ENCODE data around the gene NWD2. TPM values are rescaled to one million over a fixed set of nuclear protein-coding genes. Genes with fewer than 3 reads are reported as not detected.

The NWD2 gene
- polyA plus RNA-seq, 3 donors: 0.11 to 0.25 (median 0.18) TPM

DNA sequence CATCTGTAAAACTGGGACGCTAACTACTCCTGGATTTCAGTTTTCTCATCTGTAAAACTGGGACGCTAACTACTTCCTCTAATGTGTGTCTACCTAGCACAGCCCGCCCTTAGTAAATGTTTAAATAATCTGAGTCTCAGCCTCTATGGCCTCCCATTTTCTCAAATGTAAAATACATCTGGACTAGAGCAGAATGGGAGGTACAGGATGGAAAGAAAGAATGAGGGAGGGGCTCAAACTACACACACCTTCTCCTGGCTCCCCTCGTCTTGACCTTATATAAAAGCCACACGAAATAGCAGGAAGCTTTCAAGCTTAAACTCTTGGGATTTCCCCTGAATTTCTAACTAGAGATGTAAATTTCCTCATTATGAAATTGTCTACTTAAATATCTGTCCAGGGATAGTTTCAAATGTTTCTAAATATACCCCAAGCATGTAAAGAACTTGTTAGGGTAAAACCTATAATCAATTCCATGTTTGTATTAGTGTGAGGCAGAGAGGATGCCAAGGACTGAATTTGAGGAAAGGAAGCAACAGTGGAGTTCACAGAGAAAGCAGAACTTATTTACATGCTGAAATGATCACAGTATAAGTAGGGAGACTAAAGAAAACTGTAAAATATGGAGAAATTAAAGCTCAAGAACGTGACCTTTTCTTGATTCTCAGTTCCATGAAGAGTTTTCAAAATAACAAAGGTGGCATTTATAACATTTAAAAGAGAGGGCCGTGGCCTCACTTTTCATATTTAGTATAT, 220.0 kb downstream of the NWD2 start:
- no peak for DNase-seq (ENCODE audit: low read depth in 3 of 3, low spot score in 2 of 3)

DNA sequence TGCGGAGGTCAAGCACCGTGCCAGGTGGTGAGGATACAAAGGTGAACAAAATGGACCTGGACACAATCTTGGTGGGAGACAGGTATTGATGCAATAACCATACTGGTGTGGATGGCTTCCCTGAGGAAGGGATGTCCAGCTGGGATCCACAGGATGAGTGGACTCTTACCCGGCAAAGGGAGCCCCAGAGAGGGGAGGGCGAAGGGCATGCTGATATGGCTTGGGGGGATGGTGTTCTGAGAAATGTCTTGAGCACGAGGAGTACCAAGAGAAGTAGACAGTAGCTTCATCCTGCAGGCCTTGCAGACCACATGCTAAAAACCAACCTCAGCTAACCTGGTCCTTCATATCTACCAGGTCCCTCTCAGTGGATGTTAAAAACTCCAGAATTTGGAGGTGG, 220.8 kb downstream of the NWD2 start:
- DNase-seq (ENCODE audit: low read depth in 3 of 3, low spot score in 2 of 3): no peak

DNA sequence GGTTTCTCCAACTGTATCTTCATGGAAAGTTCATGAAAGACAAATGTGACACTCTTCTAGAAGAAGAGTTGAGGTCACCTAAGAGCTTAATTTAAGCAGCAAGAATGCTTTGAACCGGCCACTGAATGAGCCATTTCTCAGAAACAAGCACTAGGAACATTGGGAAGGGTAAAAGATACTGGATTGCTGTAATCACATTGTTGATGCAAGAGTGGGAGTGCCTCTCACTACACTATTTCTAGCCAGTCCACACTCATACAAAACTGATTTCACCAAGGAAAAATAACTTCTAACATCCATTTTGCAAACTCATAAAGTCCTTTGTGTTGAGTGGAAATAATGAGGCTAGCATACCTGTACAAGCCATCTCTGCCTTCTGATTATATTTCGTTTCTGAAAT, 221.3 kb downstream of the NWD2 start:
- DNase-seq (ENCODE audit: low read depth in 3 of 3, low spot score in 2 of 3): no peak

DNA sequence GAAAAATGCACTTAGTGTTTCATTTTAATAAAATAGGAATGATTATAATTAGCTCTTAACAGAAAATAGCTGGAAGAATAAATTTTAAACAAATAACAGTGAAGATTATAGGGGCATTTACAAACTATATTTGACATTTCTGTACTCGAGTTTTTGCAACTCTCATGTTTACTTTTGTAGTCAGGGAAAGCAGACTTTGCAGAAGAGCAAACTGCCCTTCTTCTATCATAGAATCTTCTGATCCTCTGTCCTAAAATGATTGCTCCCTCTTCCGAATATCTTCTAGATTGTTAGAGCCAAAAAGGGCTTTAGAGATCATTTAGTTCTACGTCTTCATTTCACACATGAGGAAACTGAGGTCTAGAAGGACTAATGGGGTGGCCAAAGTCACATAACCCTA, 222.7 kb downstream of the NWD2 start:
- DNase-seq (ENCODE audit: low read depth in 3 of 3, low spot score in 2 of 3): no peak

DNA sequence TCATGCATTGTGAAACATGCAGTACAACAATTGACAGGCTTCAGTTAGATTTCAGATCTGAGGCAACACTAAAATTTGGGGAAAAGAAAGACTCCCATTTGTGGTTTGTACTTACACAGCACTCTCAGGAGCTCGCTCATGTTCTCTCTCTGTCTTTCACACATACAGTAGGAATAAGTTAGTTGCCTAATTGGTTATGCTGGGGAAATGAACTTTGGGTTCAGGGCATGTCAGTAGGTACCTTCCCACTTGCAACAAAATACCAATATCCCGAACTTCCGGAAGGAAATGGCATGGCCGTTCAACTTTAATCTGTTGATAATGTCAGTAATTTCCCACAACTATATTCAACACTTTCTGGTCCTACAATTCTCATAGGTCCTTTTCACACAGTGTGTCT, 223.3 kb downstream of the NWD2 start:
- no peak for DNase-seq (ENCODE audit: low read depth in 3 of 3, low spot score in 2 of 3)

DNA sequence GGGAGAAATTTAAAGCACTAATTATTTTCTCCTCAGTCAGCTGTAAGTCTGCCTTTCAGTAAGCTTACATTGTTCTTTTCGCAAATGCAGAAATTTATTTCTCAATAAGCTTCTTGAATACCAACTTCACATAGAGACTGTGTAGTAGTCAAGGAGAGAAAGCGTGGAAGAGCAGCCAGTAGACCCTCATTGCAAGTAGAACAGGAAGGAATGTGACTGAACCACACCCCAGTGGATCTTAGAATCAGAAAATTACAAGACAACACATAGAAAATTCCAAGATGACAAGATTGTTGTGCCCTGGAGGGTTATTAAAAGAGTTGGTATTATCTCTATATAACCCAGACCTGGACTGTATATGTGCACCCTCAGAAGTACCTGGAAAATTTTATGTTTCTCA, 224.7 kb downstream of the NWD2 start:
- no peak for DNase-seq (ENCODE audit: low read depth in 3 of 3, low spot score in 2 of 3)

DNA sequence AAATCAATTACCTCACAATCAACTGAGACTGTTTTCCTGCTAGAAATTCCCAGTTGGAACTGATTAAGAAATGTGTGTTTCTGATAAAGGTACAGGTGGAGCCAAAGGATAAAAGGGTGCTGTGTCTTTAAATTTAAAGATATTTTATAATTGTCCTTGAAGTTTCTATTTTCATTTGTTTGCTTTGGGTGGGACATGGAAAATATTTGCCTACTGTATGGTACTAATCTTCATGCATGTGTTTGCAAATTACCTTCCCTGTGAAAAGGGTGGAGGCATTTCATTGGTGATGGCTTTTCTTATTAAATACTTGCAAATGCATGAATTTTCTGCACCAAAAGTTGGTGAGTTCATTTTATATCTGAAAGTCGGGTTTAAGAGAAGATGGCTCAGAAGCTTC, 225.7 kb downstream of the NWD2 start:
- no peak for DNase-seq (ENCODE audit: low read depth in 3 of 3, low spot score in 2 of 3)

DNA sequence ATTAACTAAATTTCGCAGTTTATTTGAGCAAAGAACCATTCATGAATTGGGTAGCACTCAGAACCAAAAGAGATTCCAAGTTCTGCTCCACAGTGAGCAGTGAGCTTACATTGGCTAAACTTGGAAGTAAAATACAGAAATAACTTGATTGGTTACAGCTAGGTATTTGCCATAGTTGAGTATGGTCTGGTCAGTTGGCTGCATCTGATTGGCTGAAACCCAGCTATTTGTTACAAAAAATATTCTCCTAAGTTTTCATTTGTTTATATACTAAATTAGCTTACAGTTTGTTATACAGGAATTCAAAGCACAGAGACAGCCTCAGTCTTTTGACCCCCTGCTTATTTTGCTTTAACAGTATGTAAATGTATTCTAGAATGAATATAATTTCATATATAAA, 226.6 kb downstream of the NWD2 start:
- DNase-seq (ENCODE audit: low read depth in 3 of 3, low spot score in 2 of 3): no peak

DNA sequence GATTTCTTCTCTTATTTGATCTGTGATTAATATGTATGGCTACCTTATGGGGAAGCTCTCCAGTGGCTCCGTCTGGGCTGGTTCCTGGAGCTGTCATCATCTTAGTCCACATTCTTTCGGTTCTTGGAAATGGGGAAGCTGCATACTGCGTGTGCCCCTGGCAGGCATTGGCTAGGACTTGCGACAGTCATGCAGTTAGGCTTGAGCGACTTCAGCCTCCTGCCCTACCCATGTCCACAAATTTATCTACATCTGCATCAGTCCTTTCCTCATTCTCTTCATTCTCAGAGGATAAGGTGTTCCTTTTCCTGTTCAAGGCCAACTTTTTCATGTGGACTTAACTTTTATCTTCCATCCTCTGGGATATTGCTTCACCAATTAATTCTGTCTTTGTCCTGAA, 227.4 kb downstream of the NWD2 start:
- DNase-seq (ENCODE audit: low read depth in 3 of 3, low spot score in 2 of 3): no peak

DNA sequence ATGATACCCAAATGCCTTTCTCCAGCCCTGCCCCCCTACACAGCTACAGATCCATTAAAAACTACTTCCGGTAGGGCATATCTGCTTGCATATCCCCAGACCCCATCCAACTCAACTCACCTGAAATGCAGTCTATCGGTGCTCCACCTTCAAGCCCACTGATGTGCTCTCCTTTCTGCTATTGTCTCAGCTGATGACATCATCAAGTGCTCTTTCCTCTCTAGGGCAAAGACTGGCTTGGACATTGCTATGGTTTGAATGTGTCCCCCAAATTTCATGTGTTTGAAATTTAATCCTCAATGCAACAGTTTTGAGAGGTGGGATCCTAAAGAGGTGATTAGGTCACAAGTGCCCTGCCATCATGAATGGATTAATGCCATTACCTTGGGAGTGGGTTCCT, 229.3 kb downstream of the NWD2 start:
- DNase-seq (ENCODE audit: low read depth in 3 of 3, low spot score in 2 of 3): no peak

DNA sequence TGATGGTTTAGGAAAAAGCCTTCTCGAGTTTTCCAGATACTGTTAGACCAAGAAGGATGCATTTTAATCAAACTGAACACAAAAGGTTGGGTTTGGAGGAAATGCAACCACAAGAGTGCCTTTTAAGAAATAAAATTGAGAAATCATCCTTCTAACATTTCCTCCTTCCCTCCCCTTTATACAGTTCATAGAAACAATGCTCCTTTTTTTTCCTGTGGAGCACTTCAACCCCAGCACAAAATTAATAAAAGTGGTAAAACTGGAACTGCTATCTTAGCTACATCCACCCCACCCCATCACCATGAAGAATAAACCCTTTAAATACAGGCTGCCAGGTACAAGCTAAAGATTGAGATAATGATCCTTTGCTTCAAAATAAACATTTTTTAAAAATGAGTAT, 230.5 kb downstream of the NWD2 start:
- no peak for DNase-seq (ENCODE audit: low read depth in 3 of 3, low spot score in 2 of 3)

DNA sequence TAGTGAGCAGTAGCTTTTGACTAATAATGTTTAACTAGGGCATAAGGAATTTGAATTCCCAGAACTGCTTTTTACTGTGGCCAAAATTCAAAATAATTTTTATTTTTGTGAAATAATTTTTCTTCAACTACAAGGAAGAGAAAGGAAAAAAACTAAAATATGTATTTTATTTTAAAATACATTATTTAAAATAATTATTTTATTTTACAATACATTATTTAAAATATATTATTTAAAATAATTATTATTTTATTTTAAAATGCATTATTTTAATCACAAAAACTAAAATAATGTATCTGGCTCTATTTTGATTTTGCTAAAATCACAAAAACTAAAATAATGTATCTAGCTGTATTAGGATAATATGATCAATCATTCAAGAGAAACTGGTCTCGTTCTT, 231.2 kb downstream of the NWD2 start:
- no peak for DNase-seq (ENCODE audit: low read depth in 3 of 3, low spot score in 2 of 3)

DNA sequence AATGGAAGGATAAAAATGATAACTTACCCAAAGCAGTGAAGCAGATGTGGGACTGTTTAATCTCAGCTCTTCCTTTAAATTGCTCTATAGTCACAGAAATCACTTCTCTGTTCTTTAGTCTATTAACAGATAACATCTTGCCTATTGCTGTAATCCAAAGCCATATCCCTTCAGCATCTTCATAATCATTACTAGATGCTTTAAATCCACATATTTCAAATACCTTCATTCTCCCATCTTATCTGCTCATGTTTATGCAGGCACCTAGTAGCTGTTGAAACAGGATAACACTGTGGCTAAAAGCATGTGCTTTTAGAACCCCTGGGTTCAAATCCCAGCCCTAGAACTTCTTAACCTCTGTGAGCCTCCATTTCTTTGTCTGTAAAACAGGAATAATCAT, 231.7 kb downstream of the NWD2 start:
- DNase-seq (ENCODE audit: low read depth in 3 of 3, low spot score in 2 of 3): no peak

DNA sequence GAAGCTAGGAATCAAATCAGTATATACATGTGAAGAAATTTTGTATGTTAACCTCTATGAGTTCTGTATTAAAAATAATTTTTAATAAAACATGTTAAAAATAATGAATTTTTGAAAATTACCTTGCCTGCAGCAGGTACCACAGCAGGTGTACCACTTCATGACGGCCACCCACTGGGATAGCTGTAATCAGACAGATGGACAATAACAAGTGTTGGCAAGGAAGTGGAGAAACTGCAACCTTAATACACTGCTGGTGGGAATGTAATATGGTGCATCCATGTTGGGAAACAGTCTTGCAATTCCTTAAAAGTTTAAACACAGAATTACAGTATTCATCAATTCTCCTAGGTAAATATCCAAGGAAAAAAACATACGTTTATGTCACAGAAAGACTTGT, 232.1 kb downstream of the NWD2 start:
- no peak for DNase-seq (ENCODE audit: low read depth in 3 of 3, low spot score in 2 of 3)

DNA sequence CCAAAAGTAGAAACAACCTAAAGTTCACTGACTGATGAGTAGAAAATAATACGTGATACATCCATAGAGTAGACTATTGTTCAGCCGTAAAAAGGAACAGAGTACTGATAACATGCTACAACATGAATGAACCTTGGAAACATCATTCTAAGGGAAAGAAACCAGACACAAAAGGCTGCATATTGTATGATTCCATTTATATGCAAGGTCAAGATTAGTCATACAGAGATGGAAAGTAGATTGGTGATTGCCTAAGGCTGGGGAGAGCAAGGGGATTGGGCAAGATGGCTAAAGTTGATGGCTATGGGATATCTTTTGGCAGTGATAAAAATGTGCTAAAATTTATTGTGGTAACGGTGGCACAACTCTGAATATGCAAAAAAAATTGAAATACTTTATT, 232.6 kb downstream of the NWD2 start:
- DNase-seq (ENCODE audit: low read depth in 3 of 3, low spot score in 2 of 3): no peak

DNA sequence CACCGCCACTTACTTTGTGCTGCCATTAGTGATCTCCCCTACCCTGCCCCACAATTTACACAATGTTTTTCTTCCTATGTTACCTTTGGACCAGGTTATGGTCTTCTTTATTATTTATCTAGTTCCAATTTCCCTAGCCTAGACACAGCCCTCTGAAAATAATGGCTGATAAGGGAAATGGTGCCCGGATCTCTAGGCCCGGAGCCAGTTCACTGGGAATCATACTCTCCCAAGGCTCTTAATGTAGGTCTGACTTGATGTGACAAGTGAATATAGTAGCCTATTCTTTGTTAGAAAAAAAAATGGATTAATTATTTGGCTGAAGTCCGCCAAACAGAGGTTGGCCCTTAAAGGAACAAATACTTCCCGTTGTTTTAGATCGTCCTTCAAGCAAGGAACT, 233.6 kb downstream of the NWD2 start:
- DNase-seq (ENCODE audit: low read depth in 3 of 3, low spot score in 2 of 3): no peak

DNA sequence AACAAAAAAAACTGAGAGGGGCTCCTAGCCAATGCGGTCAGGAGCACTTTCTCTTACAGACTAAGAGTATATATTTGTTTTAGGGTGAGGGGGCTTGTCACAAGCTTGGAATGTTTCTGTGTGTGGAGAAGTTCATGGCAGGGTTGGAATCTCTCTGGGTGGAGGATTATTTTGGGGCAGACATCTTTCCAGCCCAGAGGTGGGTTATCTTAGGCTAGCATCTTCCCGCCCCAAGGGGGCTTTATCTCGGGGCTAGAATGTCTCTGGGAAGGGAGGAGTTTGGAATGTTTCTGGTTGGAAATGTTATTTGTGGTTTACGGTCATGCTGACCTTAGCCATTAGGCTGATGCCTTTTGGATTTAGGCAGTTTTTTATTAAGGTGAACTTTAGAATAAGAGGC, 236.0 kb downstream of the NWD2 start:
- no peak for DNase-seq (ENCODE audit: low read depth in 3 of 3, low spot score in 2 of 3)

DNA sequence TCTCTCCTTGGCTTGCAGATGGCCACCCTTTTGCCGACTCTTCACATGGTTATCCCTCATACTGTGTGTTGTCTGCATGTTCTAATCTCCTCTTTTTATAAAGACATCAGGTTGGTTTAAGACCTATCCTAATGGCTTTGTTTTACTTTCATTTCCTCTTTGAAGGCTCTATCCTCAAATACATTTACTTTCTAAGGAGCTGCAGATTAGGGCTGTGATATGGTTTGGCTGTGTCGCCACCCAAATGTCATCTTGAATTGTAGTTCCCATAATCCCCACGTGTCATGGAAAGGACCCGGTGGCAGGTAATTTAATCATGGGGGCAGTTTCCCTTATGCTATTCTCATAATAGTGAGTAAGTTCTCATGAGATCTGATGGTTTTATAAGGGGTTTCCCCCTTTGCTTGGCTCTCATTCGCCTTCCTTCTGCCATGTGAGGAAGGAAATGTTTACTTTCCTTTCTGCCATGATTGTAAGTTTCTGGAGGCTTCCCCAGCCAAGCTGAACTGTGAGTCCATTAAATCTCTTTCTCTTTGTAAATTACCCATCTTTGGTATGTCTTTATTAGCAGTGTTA, 237.1 kb downstream of the NWD2 start:
- DNase-seq (ENCODE audit: low read depth in 3 of 3, low spot score in 2 of 3): no peak

DNA sequence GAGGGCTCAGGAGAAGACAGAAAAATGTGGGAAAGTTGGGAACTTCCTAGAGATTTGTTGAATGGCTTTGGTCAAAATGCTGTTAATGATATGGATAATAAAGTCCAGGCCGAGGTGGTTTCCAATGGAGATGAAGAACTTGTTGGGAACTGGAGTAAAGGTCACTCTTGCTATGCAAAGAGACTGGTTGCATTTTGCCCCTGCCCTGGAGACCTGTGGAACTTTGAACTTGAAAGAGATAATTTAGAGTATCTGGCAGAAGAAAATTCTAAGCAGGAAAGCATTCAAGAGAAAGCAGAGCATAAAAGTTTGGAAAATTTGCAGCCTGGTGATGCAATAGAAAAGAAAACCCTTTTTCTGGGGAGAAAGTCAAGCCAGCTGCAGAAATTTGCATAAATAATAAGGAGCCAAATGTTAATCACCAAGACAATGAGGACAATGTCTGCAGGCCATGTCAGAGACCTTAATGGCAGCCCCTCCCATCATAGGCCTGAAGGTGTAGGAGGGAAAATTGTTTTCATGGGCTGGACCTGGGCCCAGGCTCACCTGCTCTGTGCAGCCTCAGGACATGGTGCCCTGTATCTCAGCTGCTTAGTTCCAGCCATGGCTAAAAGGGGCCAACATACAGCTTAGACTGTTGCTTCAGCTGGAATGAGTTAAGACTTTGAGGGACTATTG, 237.8 kb downstream of the NWD2 start:
- no peak for DNase-seq (ENCODE audit: low read depth in 3 of 3, low spot score in 2 of 3)

DNA sequence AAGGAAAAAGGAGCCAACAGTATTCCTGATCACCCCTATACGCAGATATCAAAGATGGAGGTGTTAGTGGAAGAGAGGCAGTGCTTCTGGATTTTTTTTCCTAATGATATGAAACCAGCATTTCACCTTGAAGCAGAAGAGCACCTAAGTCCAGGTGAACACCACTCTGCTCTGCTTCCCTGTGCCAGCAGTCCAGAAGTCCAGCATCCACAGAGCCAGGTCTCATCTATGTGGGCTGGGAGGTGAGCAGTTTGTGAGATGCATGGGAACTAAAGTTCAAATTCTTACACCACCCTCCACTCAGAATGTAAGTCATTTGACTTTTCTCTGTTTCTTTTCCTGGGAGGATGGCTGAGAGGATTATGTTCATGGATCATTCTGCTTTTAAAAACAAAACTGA, 239.1 kb downstream of the NWD2 start:
- DNase-seq (ENCODE audit: low read depth in 3 of 3, low spot score in 2 of 3): no peak

DNA sequence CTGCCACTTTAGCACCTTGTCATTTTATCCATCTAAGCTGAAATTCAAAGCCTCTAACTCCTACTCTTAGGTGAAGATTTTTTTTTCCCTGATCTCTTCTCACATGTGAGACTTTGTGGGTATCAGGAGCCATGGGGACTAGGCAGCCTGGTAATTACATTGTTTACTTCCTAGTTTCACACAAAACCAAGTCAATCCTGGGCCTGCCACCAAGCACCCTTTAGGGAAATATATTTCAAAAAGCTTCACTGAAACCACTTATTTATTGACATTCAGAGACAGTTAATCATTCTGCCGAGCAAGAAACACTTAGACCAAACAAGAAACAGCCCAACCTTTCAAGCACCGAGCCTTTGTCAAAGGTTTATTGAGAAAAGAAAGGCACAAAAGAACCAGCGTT, 241.6 kb downstream of the NWD2 start:
- no peak for DNase-seq (ENCODE audit: low read depth in 3 of 3, low spot score in 2 of 3)

DNA sequence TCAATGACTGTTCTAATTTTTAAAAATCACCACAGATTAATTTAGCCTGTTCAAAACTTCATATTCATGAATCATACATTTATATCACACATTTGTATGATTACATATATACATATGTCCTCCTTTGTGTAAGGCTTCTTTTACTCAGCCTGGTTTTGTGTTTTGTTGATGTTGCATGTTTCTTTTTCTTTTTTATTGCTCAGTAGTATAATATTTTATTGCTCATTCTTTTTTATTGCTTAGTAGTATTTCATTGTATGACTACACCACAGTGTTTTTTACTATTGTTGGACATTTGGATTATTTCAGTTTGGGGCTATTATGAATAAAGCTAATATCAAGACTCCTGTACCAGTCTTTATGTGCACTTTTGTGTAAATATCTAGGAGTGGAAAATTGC, 243.1 kb downstream of the NWD2 start:
- no peak for DNase-seq (ENCODE audit: low read depth in 3 of 3, low spot score in 2 of 3)

Measured in right renal cortex interstitium (tissue), 3 donors.